Central memory CD4-positive, alpha-beta T cell (primary cell): ENCODE measurements around the gene TTC9B.
"Not testable (repeated sequence)": the region's sequence is repeated elsewhere in the genome, so short reads cannot be mapped to it uniquely, and the experiment has no call there.

Experiments used
- DNase-seq: peaks from one replicate; pipeline ENCODE4 v3.0.0; 2022

Gene TTC9B

GRCh38 chr19:40232479-40232878, 14.3 kb upstream of the TTC9B start:
- no peak for DNase-seq

- no peak for DNase-seq
Observed at GRCh38 chr19:40231544-40232424, 13.6 kb upstream of the TTC9B start.

- no peak for DNase-seq
Observed at GRCh38 chr19:40231057-40231456, 12.9 kb upstream of the TTC9B start.

- no peak for DNase-seq
Observed at GRCh38 chr19:40229926-40230417, 11.8 kb upstream of the TTC9B start.

GRCh38 chr19:40229484-40229883, 11.3 kb upstream of the TTC9B start:
- no peak for DNase-seq

GRCh38 chr19:40228863-40229262, 10.7 kb upstream of the TTC9B start:
- no peak for DNase-seq

GRCh38 chr19:40228346-40228745, 10.2 kb upstream of the TTC9B start:
- no peak for DNase-seq

- no peak for DNase-seq
Observed at GRCh38 chr19:40225440-40226305, 7.5 kb upstream of the TTC9B start.

- no peak for DNase-seq
Observed at GRCh38 chr19:40224342-40225150, 6.4 kb upstream of the TTC9B start.

- peak; percentile 23 for DNase-seq
Observed at GRCh38 chr19:40223135-40223822, 5.1 kb upstream of the TTC9B start.

GRCh38 chr19:40221858-40222619, 3.9 kb upstream of the TTC9B start:
- peak; percentile 79 for DNase-seq

- no peak for DNase-seq
Observed at GRCh38 chr19:40220674-40221073, 2.5 kb upstream of the TTC9B start.

GRCh38 chr19:40219721-40220276, 1.6 kb upstream of the TTC9B start:
- no peak for DNase-seq

GRCh38 chr19:40219029-40219428, 845 bp upstream of the TTC9B start:
- not testable (repeated sequence) for DNase-seq

GRCh38 chr19:40217027-40217810, 965 bp downstream of the TTC9B start:
- DNase-seq, result no peak

GRCh38 chr19:40216777-40217026, 1.5 kb downstream of the TTC9B start:
- DNase-seq, result no peak

- no peak for DNase-seq
Observed at GRCh38 chr19:40216013-40216776, 2.0 kb downstream of the TTC9B start.

GRCh38 chr19:40214936-40215335, 3.2 kb downstream of the TTC9B start:
- DNase-seq, result no peak

GRCh38 chr19:40213882-40214570, 4.2 kb downstream of the TTC9B start:
- DNase-seq, result no peak
